Left renal pelvis (tissue), 4 donors: ENCODE data around the gene NKG7. TPM values are rescaled to one million over a fixed set of nuclear protein-coding genes. Genes with fewer than 3 reads are reported as not detected.

ENCODE experiments used
- DNase-seq, 4 donors: peaks; one replicate each; pipeline ENCODE4 v3.0.0-alpha.2; 2013; ENCODE audit warnings: low read depth in 4 of 4, low spot score in 3 of 4
- polyA plus RNA-seq, 4 donors: library from polyadenylated mRNA; unstranded; fragments of 120-200 nt; gene quantifications; one replicate each; pipeline ENCODE4 v1.2.1, GENCODE V29; 2013; ENCODE audit not compliant: insufficient read length in 4 of 4

The NKG7 gene
- polyA plus RNA-seq, 4 donors, result 0.86 to 3.4 (median 2.0) TPM

- no peak for DNase-seq
Measured at GRCh38 chr19:51365211-51365964, 7.1 kb downstream of the NKG7 start.

GRCh38 chr19:51364200-51365106 is 8.0 kb downstream of the NKG7 start:
- DNase-seq, result no peak

- DNase-seq, result no peak
Measured at GRCh38 chr19:51361239-51361638, 11.2 kb downstream of the NKG7 start.

GRCh38 chr19:51359294-51359693 is 13.2 kb downstream of the NKG7 start:
- DNase-seq, result no peak

- DNase-seq, result no peak
Measured at GRCh38 chr19:51357952-51358351, 14.5 kb downstream of the NKG7 start.

GRCh38 chr19:51356159-51356801 is 16.2 kb downstream of the NKG7 start:
- no peak for DNase-seq

- peak in 1 of 4 donors; percentile 26 for DNase-seq
Measured at GRCh38 chr19:51354742-51355148, 17.7 kb downstream of the NKG7 start.

- no peak for DNase-seq
Measured at GRCh38 chr19:51354103-51354741, 18.2 kb downstream of the NKG7 start.

GRCh38 chr19:51352783-51353360 is 19.6 kb downstream of the NKG7 start:
- no peak for DNase-seq

- DNase-seq, result no peak
Measured at GRCh38 chr19:51351266-51351990, 21.0 kb downstream of the NKG7 start.

- DNase-seq, result no peak
Measured at GRCh38 chr19:51347209-51347928, 25.1 kb downstream of the NKG7 start.

- DNase-seq, result no peak
Measured at GRCh38 chr19:51346742-51347141, 25.7 kb downstream of the NKG7 start.

- DNase-seq, result no peak
Measured at GRCh38 chr19:51345076-51345620, 27.3 kb downstream of the NKG7 start.

- no peak for DNase-seq
Measured at GRCh38 chr19:51342631-51343569, 29.6 kb downstream of the NKG7 start.

GRCh38 chr19:51341976-51342580 is 30.4 kb downstream of the NKG7 start, which contains the start of gene VSIG10L:
VSIG10L (minus strand) TSS chr19:51342139; CDS start chr19:51342124, 15 bp downstream.
- no peak for DNase-seq

- no peak for DNase-seq
Measured at GRCh38 chr19:51341066-51341465, 31.4 kb downstream of the NKG7 start.
